ENCODE results near the gene TEPSIN. TPM values are rescaled to one million over a fixed set of nuclear protein-coding genes. Genes with fewer than 3 reads are reported as not detected.

Gene TEPSIN
- total RNA-seq, 4 donors from 2014 or later, result 15.5 to 32.9 (median 24.3) TPM

- no peak for TF ChIP-seq POLR2A (IDR thresholded peaks at IDR 0.05)
- in situ Hi-C loops (cut with MboI; ENCODE audit: low sequenced_read_pairs in 4 of 4), result loop anchor here in 1 of 4 donors (25.0 kb wide), 1 partner anchor 105 kb away; no protein-coding TSS in a partner anchor
- DNase-seq, result no peak
Measured at GRCh38 chr17:81242421-81243332, 3.8 kb upstream of the TEPSIN start.

GRCh38 chr17:81241648-81242420, 3.0 kb upstream of the TEPSIN start:
- peak in 4 of 5 experiments; percentile 75 to 85 (median 81) for TF ChIP-seq CTCF (IDR thresholded peaks at IDR 0.05 in 4 of 5, conservative IDR thresholded peaks at IDR 0.05 in 1 of 5)
- no peak for TF ChIP-seq POLR2A (IDR thresholded peaks at IDR 0.05)
- in situ Hi-C loops (cut with MboI; ENCODE audit: low sequenced_read_pairs in 4 of 4), result loop anchor here in 1 of 4 donors (25.0 kb wide), 1 partner anchor 105 kb away; no protein-coding TSS in a partner anchor
- Histone ChIP-seq H3K9me3 (no peaks in the 10 kb centered on the region), H3K4me1 (peaks cover 21 to 26% of the 10 kb centered on the region in 2 donors), H3K27ac (no peak overlapping the region), H3K27me3 (no peaks in the 10 kb centered on the region), H3K4me3 (no peak overlapping the region), H3K36me3 (no peaks in the 10 kb centered on the region)
- peak in 1 of 2 donors; percentile 52 for DNase-seq
- intact Hi-C loops (cut with DNase I; ENCODE audit: low total_unique reads), result loop anchor here (1.0 kb wide), 1 partner anchor 100 kb away; no protein-coding TSS in a partner anchor
- no peak for ATAC-seq

More at GRCh38 chr17:81242421-81243332, 3.8 kb upstream of the TEPSIN start:
- Histone ChIP-seq H3K36me3 (no peaks in the 10 kb centered on the region), H3K27ac (no peak overlapping the region), H3K9me3 (no peaks in the 10 kb centered on the region), H3K4me3 (no peak overlapping the region), H3K4me1 (peaks cover 17 to 21% of the 10 kb centered on the region in 2 donors), H3K27me3 (no peaks in the 10 kb centered on the region)
- intact Hi-C loops (cut with DNase I; ENCODE audit: low total_unique reads), result no loop called here
- no peak for ATAC-seq

- H3K4me1 ChIP-seq, result peaks cover 21 to 26% of the 10 kb centered on the region in 2 donors
- no peak for TF ChIP-seq CTCF (IDR thresholded peaks at IDR 0.05 in 4 of 5, conservative IDR thresholded peaks at IDR 0.05 in 1 of 5)
- no peak for TF ChIP-seq POLR2A (IDR thresholded peaks at IDR 0.05)
- intact Hi-C loops (cut with DNase I; ENCODE audit: low total_unique reads) (loop anchor here (1.0 kb wide), 1 partner anchor 99 kb away; no protein-coding TSS in a partner anchor), in situ Hi-C loops (cut with MboI; ENCODE audit: low sequenced_read_pairs in 4 of 4) (loop anchor here in 1 of 4 donors (25.0 kb wide), 1 partner anchor 104 kb away; no protein-coding TSS in a partner anchor)
- H3K9me3 ChIP-seq, result no peaks in the 10 kb centered on the region
- no peak overlapping the region for H3K27ac ChIP-seq
- H3K4me3 ChIP-seq, result no peak overlapping the region
- H3K27me3 ChIP-seq, result no peaks in the 10 kb centered on the region
- DNase-seq (no peak), ATAC-seq (no peak)
- no peaks in the 10 kb centered on the region for H3K36me3 ChIP-seq
Measured at GRCh38 chr17:81241203-81241602, 2.3 kb upstream of the TEPSIN start.

GRCh38 chr17:81240761-81241160, 1.9 kb upstream of the TEPSIN start:
- Histone ChIP-seq H3K27me3 (no peaks in the 10 kb centered on the region), H3K4me3 (no peak overlapping the region), H3K36me3 (no peaks in the 10 kb centered on the region), H3K9me3 (no peaks in the 10 kb centered on the region), H3K27ac (no peak overlapping the region), H3K4me1 (peaks cover 21 to 26% of the 10 kb centered on the region in 2 donors)
- DNase-seq, result no peak
- in situ Hi-C loops (cut with MboI; ENCODE audit: low sequenced_read_pairs in 4 of 4), result loop anchor here in 1 of 4 donors (25.0 kb wide), 1 partner anchor 103 kb away; no protein-coding TSS in a partner anchor
- intact Hi-C loops (cut with DNase I; ENCODE audit: low total_unique reads), result loop anchor here (1.0 kb wide), 1 partner anchor 98 kb away; no protein-coding TSS in a partner anchor
- no peak for ATAC-seq
- TF ChIP-seq POLR2A (IDR thresholded peaks at IDR 0.05) (no peak), CTCF (IDR thresholded peaks at IDR 0.05 in 4 of 5, conservative IDR thresholded peaks at IDR 0.05 in 1 of 5) (no peak)
